IPS-18c (cell line): ENCODE data around the gene EGFR.

ENCODE experiments used
- H3K4me3 ChIP-seq: 2 replicates; pipeline ENCODE4 v1.7.0; 2013; ENCODE audit warnings: low read depth, mild to moderate bottlenecking, low read length, moderate library complexity; ENCODE audit not compliant: insufficient read depth
- H3K9me3 ChIP-seq: one replicate; pipeline ENCODE4 v1.6.1; 2013; ENCODE audit warnings: mild to moderate bottlenecking, low read length, moderate library complexity; ENCODE audit not compliant: control insufficient read depth, insufficient read depth

EGFR gene

DNA sequence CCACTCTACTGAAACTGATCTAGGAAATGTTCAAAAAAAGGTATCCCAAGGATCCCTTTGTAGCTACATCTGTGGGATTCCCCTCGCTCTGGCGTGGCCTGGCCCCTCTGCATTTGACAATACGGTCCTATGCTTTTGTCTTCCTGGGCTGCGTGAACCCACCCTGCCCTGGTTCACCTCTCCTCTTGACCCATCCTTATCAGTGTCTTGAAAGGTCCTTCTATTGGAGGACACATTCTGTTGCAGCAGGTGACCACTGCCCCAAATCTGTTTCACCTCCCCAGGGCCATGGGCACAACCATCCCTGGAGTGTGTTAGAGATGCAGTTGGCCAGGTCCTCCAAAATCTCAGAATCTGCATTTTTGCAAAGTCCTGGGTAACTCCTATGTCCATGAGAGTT lies 100.8 kb downstream of the EGFR start:
- H3K9me3 ChIP-seq = no peaks in the 10 kb centered on the region

DNA sequence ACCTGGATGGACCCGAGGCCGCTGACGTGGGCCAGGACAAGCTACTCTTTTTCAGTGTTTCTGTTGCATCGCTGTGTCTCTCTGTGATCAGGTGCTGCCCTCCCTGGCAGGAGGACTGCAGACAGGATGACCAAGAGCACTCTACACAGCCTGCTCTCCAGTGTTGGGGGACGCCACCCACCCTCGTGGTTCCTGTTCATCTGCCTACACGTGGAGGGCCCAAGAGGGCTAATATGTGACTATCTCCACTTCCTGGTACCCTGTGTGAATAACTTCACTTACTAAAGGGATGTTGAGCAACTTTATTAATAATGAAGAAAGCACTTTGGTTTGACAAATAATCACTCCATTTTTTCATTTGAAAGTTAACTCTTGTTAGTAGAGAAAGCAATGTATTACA lies 101.3 kb downstream of the EGFR start:
- Histone ChIP-seq H3K9me3 (no peaks in the 10 kb centered on the region), H3K4me3 (no peak overlapping the region)

More for the DNA sequence above, 100.8 kb downstream of the EGFR start:
- no peak overlapping the region for H3K4me3 ChIP-seq

DNA sequence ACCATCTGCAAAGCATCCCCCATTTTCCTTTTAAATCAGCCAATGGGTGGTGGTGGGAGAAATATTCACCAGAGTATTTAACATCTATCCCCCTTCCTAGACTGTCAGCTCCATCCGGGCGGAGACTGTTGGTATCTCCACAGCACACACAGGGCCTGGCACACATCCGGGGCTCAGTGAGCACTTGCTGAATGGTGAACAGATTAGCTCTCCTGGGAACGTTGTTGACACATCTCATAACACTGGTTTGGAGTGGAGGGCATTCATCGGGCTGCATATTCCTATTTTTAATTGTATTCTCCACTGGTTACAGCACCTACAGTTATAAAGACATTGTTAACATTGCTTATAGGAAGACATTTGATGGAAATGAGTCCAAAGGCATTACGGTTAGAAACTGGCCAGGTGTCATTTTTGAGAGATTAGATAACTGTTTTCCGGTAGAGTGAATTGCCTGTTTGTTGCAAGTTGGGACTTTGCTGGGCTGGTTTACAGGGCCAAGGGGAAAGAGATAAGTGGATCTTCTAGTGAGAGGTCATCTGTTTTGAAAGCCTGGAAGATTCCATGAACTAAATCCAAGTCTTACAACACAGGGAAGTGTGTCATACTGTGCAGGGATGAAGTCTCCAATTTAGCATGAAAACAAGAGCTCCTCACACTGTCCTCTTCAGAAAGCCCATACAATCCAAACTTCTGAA lies 101.8 kb downstream of the EGFR start:
- H3K4me3 ChIP-seq = no peak overlapping the region
- H3K9me3 ChIP-seq = no peaks in the 10 kb centered on the region

DNA sequence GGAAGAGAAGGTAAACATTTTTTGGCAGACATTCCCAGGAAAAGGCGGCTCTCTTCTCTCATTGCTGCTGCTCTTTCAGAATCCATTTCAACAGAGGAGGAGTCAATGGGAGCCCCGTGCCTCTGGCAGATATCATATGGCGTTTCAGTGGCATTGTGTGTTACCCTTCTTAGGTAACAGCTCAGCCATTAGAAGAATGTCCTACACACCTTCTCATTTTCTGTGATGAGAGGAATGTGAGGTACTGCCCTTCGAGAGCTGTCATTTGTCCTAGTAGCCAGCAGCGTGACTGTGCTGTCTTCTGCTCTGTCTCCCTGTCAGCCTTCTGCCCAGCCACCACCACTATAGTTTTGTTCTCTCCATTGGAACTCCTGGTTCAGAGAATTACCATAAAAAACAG lies 102.4 kb downstream of the EGFR start:
- Histone ChIP-seq H3K4me3 (no peak overlapping the region), H3K9me3 (no peaks in the 10 kb centered on the region)

DNA sequence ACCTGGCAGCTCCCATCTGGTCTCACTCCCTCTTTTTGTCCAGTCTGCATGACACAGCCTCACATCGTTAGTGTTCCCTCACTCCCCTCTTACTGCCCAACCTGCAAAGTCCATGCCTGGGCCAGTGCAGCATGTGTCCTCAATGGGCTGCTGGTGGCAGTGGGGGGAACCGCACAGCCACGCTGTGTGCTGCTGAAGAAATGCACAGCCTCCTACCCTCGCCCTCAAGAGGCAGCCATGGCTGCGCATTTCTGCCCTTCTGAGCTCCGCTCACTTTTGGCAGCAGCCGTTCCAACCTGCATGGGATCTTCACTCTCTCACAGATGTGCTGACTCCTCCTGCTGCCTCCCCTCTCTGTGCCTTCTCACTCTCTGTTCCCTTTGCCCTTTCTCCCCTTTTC lies 103.4 kb downstream of the EGFR start:
- no peaks in the 10 kb centered on the region for H3K9me3 ChIP-seq
- H3K4me3 ChIP-seq = no peak overlapping the region

DNA sequence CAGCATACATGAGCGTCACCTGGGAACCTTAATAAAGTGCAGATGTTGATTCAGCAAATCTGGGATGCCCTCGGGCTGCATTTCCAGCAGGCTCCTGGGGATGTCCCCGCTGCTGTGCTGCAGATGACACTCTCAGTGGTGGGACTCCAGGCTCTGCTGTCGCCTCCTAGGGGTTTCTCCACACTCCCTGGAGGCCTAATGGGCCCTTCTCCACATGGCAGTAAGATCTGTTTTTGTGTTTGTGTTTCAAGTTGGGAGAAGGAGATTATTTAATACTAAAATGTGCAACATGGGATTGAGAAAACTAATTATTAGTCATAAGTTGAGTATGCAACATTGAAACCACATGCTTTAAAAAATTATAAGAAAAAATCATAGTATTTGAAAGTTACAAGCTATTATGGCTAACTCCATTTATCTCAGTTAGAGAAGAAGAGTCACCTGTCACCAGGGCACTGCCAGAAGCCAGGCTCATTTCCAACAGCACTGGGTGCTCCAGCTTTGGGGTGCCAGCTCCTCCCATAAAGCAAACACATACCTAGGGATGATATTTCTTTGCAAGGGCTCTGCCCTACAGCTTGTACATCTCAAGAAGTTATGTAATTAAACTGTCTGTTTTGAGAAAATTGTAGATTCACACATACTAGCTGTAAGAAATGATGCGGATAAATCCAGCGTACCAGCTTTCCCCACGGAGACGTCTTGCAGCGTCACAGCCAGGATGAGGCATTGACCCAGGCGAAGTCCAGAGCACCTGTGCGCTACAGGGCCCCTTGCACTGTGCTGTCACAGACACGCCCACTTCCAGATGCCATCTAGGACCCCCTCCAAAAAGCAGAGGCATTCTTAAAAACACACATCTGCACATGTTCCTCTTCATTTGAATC lies 106.4 kb downstream of the EGFR start:
- Histone ChIP-seq H3K9me3 (no peaks in the 10 kb centered on the region), H3K4me3 (no peak overlapping the region)

DNA sequence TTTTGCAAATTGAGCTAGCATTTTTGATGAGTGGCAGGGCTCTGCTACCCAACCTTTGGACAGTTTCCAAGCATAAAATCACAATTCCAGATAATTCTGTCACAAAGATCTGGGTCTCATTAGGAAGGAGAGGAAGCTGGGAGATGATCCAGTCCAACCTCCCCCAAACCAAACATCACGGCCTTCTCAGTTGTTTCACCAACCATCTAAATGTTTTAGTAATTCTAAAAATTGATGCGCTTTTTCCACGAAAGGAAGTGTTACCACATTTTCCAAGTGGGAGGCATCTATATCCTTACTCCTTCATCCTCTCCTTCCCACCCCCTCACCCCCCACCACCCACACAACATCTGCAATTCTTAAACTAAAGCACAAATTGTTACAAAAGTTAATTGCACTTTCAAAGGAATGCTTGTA lies 108.3 kb downstream of the EGFR start:
- Histone ChIP-seq H3K9me3 (no peaks in the 10 kb centered on the region), H3K4me3 (no peak overlapping the region)

DNA sequence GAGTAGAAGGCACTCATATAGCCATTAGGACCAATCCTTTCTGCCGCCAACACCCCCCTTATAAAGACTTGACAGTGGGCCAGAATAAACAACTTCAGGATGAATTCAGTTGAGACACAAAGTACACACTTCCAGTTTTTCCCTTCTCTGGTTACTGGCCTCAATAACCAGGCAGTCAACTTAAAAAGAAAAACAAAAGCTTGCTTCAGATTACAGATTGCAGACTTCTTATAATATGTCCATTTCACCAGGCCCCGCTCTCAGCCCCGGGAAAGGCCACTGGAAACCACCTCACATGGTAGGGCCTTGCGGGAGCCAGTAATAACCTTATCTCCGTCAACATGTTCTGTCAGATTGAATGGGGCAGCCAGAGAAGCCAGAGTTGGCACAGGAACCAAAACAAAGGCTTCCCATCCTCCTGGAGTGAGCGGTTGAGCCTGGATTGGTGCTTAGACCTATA lies 108.8 kb downstream of the EGFR start:
- H3K4me3 ChIP-seq = no peak overlapping the region
- H3K9me3 ChIP-seq = no peaks in the 10 kb centered on the region

DNA sequence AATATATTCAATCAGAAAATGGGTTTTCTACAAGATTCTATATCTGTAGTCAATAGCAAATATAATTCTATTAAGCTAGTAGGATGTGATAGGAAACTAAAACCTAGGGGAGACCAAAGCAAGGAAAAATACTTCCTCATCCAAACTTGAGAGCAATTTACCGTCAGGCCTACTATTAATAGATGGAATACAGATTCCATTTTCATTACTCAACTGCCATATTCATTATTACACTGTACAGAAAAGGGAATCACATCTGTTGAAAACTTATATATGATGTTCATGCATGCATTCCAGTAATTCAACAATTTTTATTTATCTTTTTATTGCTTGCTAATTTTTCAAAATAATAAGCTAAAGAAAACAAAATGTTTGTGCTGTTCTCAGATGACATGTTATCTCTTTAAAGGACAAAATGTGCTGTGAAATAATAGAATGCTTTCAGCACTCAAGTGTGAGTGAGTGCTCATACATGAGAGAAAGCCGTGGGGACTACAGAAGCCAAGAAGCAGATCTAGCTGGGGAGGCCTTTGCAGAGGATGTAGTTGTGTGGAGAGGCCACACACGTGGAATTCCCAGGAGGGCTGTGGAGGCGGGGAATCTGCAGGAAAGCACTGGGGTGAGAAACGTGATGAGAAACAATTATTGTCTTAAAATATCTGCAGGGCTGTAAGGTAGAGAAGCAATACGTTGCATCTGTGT lies 110.0 kb downstream of the EGFR start:
- Histone ChIP-seq H3K9me3 (no peaks in the 10 kb centered on the region), H3K4me3 (no peak overlapping the region)

DNA sequence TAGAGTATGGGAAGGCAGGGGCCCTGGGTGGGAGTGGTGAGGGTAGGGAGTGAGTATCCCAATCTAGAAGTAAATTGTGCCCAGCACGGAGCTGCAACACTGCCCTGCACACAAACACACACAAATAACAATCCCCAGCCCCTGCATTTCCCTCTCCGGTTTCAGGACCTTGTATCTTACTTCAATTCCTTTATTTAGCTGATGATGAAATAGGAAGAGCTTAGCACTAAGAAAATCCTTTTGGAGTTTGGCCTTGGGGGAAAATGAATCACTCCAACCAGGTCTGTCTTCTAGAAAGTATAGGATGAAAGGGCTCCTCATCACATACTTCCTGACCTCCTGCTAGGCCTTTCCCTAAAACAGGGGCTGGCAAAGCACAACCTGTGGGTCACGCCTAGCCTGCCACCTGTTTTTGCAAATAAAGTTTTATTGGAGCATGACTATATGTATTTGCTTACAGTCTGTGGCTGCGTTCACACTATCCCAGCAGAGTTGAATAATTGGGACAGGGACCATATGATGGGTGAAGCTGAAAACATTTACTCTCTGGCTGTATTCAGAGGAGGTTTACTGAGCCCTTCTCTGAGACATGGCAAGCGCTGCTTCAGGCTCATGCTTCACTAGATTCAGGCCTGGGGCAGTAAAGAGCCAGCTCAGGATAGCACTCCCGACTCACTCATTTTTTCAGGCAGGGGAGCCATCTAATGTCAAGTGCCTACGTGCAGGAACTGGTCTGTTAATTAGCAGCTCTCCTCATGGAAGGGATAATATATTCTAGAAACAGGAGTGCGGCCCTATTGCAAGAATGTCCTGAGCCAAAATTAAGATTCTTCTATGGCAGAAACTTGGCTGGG lies 111.0 kb downstream of the EGFR start:
- Histone ChIP-seq H3K4me3 (no peak overlapping the region), H3K9me3 (no peaks in the 10 kb centered on the region)

DNA sequence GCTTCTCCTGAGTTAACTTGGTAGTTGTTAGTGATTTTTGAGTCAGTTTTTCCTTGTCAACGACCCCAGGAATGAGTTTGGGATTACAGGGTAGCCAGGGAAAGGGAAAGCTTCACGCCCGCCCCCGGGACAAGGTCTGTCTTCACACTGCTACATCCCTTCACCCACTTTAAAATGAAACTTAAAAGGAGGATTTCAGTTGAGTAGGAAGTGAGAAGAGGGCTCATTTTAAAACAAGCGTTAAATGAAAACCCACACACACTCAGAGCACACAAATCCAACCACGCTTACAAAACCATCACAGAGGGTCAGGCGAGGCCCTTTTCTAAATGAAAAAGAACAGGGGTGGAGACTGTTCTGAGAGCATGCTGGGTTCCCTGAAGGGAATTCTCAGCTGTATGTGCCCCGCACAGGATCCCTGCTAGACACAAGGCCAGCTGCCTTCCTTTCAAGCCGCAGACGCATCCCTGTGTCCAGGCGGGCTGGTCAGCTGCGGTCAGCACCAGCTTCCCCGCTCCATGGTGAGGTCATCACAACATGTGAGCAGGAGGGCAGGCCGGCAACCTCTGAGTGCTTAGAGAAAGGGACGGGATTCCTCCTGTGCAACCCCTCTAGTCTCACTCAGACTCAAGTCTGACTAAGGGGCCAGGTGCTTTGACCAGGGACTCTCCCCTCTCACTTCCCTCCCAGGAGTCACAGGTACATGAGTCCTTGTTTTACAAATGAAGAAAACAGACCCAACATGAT lies 111.8 kb downstream of the EGFR start:
- Histone ChIP-seq H3K4me3 (no peak overlapping the region), H3K9me3 (no peaks in the 10 kb centered on the region)

DNA sequence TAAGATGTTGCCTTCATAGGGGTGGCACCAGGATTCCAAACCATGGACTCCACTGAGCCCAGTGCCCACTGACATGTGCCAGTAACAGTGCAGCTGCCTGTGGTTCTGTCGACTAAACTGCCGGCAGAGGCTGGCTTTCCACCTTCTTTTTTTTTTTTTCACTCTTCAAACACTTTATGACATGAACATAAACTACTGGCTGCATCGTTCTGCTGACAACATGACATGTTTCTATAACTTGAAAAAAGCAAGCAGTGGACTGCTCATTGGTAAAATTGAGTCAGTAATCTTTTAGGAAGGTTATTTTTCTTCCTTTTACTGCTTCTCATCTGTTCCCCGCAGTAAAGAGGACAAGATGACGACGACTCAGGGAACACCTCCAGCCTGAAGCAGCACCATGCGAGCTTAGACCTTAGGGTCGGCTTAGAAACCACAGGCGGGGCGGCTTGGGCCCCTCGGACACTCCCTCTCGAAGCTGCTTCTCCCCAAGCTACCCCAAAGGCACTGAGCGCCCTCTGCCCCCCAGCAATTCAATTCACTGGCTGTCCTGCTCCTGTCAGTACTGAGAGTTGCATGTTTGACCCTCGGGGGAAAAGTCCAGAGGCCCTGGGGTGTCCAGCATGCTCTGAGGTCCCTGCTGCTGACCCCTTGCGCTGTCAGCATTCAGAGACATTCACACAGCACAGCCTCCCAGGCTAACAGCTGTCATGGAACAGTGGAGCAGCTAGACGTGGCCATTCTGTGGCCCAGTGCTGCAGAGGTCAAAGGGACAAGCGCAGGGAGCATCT lies 112.5 kb downstream of the EGFR start:
- Histone ChIP-seq H3K9me3 (no peaks in the 10 kb centered on the region), H3K4me3 (no peak overlapping the region)

DNA sequence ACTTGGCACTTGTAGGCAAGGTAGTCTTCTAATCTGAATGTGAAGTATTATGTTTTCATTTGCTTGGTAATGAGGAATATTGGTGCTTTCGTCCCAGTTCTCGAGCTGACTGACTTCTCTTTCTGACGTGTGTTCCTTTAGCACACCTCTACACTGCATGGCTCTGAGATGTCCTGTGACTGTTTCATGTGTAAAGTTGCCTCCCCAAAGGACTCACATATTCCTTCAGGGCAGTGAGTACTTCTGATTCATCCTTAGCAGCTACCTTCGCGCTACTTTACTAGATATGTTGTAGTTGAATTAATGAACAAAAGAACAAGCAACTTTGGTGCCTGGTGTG lies 113.7 kb downstream of the EGFR start:
- H3K4me3 ChIP-seq = no peak overlapping the region
- H3K9me3 ChIP-seq = no peaks in the 10 kb centered on the region

DNA sequence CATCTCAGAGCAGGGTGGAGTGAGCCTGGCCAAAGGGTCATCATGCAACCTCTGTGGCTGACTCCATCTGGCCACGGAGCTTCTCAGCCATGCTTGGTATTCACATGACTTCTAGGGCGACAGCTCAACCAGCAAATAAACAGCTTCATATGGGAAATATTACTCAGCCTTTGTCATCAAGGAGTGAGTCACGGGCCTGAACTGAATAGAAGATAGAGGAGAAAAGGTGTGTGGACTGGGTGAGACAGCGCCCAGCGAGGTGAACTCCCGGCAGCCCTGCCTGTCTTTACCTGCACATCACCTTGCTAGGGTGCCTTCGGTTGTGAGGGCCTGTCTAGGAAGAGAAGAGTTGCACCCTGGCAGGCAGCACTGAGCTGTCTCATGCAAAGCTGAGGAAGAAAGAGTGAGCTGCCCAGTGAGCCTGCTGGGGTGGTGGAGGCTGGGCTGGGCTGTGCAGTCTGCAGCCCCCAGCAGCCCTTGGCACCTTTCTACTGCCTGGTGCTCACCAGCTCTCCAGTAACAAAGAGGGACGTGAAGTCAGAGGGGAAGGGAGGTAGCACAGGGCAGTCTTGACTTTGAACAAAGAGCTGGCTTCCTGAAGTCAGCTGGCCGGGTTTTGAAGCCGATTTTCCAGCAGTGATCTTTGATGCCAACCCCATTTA lies 114.2 kb downstream of the EGFR start:
- Histone ChIP-seq H3K9me3 (no peaks in the 10 kb centered on the region), H3K4me3 (no peak overlapping the region)

DNA sequence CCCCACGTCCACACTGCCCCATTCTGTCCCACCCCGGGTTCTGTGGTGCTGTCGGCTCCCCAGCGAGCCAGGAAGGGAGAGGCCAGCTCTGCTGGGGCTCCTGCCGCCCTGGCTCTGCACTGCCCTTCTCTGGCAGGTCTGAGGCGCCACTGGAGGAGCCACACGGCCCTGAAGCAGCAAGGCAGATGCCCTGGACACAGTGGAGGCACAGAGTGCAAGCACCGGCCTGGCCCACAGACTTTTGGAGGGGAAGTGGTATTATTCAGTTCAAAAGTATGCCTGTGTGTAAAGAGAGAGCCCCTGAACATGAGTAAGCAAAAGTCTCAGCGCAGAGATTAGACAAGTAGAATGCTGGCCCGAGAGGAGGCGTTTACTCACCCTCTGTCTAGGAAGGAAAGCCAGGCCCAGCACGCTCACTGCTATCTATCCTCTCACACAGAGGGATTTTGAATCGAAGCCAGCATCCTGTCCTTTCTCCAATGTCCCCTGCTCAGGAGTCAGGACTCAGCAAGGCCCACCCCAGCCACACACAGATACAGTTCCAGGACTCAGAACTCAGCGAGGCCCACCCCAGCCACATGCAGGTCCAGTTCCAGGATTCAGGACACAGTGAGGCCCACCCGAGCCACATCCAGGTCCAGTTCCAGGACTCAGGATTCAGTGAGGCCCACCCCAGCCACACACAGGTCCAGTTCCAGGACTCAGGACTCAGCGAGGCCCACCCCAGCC lies 115.0 kb downstream of the EGFR start:
- Histone ChIP-seq H3K9me3 (no peaks in the 10 kb centered on the region), H3K4me3 (no peak overlapping the region)
